Thyroid gland (tissue), 4 donors: Measurements from ENCODE around the gene ACTR1A.

Source experiments
- POLR2A ChIP-seq, 2 donors: fragments of 450-650 bp; IDR thresholded peaks; one replicate each; pipeline ENCODE4 v1.6.1; 2017; ENCODE audit warnings: antibody characterized with exemption in 2 of 2, mild to moderate bottlenecking in 2 of 2, moderate library complexity in 1 of 2
- TF ChIP-seq, protein P1 (sequence below), 6 experiments: fragments of 200-600 bp in 3 of 6; fragments of 450-650 bp in 3 of 6; sonication (generic) in 3 of 6; IDR thresholded peaks; one replicate each; pipeline ENCODE4 v1.5.1; 2016 to 2019; ENCODE audit warnings: antibody characterized with exemption in 6 of 6, mild to moderate bottlenecking in 2 of 6, inconsistent platforms in 1 of 6, moderate library complexity in 1 of 6

DNA sequence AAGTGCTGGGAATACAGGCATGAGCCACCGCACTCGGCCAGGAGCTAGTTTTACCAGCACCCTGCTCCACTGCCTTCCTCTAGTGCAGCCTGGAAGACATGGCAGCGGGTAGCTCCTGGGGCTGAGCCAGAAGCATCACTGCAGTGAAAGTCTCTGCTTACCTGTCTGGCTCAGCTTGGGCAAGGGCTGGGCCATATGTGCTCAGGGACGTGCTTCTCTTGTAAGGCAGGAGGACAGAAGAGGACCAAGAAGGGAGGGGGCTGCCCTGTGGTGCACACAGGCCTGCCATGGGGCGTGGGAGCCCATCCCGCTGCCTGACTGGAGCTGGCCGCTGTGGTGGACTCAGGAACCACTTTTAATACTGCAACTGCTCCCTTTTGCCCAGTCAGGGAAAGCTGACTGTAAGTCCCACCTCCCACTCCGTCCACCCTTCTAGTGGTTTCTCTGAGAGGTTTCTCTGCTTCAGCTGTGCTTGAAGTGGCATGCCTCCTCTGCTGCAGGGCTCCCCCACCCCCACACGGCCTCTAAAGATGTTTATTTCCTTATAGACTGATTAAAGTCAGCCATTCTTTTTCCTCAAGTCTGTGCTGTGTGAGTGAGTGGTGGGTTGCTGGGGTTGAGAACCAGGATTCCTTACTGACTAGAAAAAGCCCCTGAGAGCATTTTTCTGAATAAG lies 25.9 kb downstream of the ACTR1A start:
- TF ChIP-seq, protein P1, sequence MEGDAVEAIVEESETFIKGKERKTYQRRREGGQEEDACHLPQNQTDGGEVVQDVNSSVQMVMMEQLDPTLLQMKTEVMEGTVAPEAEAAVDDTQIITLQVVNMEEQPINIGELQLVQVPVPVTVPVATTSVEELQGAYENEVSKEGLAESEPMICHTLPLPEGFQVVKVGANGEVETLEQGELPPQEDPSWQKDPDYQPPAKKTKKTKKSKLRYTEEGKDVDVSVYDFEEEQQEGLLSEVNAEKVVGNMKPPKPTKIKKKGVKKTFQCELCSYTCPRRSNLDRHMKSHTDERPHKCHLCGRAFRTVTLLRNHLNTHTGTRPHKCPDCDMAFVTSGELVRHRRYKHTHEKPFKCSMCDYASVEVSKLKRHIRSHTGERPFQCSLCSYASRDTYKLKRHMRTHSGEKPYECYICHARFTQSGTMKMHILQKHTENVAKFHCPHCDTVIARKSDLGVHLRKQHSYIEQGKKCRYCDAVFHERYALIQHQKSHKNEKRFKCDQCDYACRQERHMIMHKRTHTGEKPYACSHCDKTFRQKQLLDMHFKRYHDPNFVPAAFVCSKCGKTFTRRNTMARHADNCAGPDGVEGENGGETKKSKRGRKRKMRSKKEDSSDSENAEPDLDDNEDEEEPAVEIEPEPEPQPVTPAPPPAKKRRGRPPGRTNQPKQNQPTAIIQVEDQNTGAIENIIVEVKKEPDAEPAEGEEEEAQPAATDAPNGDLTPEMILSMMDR (IDR thresholded peaks at IDR 0.05), result peak in 1 of 6 experiments; percentile 11
- peak in 1 of 2 donors; percentile 46 for TF ChIP-seq POLR2A (IDR thresholded peaks at IDR 0.05)
